ENCODE results near the gene KLC1.
"Not testable (repeated sequence)": the region's sequence is repeated elsewhere in the genome, so short reads cannot be mapped to it uniquely, and the experiment has no call there.

The KLC1 gene

GRCh38 chr14:103623883-103624482 is 5.0 kb upstream of the KLC1 start:
- DNase-seq (ENCODE audit: low read depth, low spot score) = no peak
- no peak overlapping the region for H3K4me3 ChIP-seq (ENCODE audit: low read length)

- DNase-seq (ENCODE audit: low read depth, low spot score) = no peak
These were observed 4.2 kb upstream of the KLC1 start for GRCh38 chr14:103624860-103625259.

GRCh38 chr14:103625356-103626095 is 3.5 kb upstream of the KLC1 start:
- peak; percentile 76 for DNase-seq (ENCODE audit: low read depth, low spot score)

More at GRCh38 chr14:103624860-103625259, 4.2 kb upstream of the KLC1 start:
- H3K4me3 ChIP-seq (ENCODE audit: low read length) = peak overlapping the region; percentile 28

GRCh38 chr14:103626146-103626850 is 2.7 kb upstream of the KLC1 start:
- peak; percentile 57 for DNase-seq (ENCODE audit: low read depth, low spot score)
- H3K4me3 ChIP-seq (ENCODE audit: low read length) = no peak overlapping the region

More at GRCh38 chr14:103625356-103626095, 3.5 kb upstream of the KLC1 start:
- peak overlapping the region; percentile 28 for H3K4me3 ChIP-seq (ENCODE audit: low read length)

GRCh38 chr14:103627073-103628025 is 1.7 kb upstream of the KLC1 start:
- DNase-seq (ENCODE audit: low read depth, low spot score) = no peak
- H3K4me3 ChIP-seq (ENCODE audit: low read length) = no peak overlapping the region

GRCh38 chr14:103628221-103628683 is 759 bp upstream of the KLC1 start:
- peak overlapping the region; percentile 72 for H3K4me3 ChIP-seq (ENCODE audit: low read length)
- DNase-seq (ENCODE audit: low read depth, low spot score) = no peak

- DNase-seq (ENCODE audit: low read depth, low spot score) = no peak
- peak overlapping the region; percentile 72 for H3K4me3 ChIP-seq (ENCODE audit: low read length)
These were observed 601 bp downstream of the KLC1 start for GRCh38 chr14:103629503-103630121.

- H3K4me3 ChIP-seq (ENCODE audit: low read length) = peak overlapping the region; percentile 72
- no peak for DNase-seq (ENCODE audit: low read depth, low spot score)
These were observed 1.5 kb downstream of the KLC1 start for GRCh38 chr14:103630364-103631108.

GRCh38 chr14:103633391-103633790 is 4.4 kb downstream of the KLC1 start:
- H3K4me3 ChIP-seq (ENCODE audit: low read length) = no peak overlapping the region
- no peak for DNase-seq (ENCODE audit: low read depth, low spot score)

- no peak for DNase-seq (ENCODE audit: low read depth, low spot score)
- no peak overlapping the region for H3K4me3 ChIP-seq (ENCODE audit: low read length)
These were observed 5.1 kb downstream of the KLC1 start for GRCh38 chr14:103634156-103634555.

GRCh38 chr14:103638594-103638993 is 9.6 kb downstream of the KLC1 start:
- DNase-seq (ENCODE audit: low read depth, low spot score) = no peak
- no peak overlapping the region for H3K4me3 ChIP-seq (ENCODE audit: low read length)

GRCh38 chr14:103641161-103641560 is 12.2 kb downstream of the KLC1 start:
- DNase-seq (ENCODE audit: low read depth, low spot score) = no peak
- H3K4me3 ChIP-seq (ENCODE audit: low read length) = no peak overlapping the region

- no peak overlapping the region for H3K4me3 ChIP-seq (ENCODE audit: low read length)
- DNase-seq (ENCODE audit: low read depth, low spot score) = no peak
These were observed 17.2 kb downstream of the KLC1 start for GRCh38 chr14:103646189-103646588.

- DNase-seq (ENCODE audit: low read depth, low spot score) = no peak
- no peak overlapping the region for H3K4me3 ChIP-seq (ENCODE audit: low read length)
These were observed 20.0 kb downstream of the KLC1 start for GRCh38 chr14:103649001-103649400.

GRCh38 chr14:103650213-103650612 is 21.2 kb downstream of the KLC1 start:
- no peak overlapping the region for H3K4me3 ChIP-seq (ENCODE audit: low read length)
- no peak for DNase-seq (ENCODE audit: low read depth, low spot score)

- DNase-seq (ENCODE audit: low read depth, low spot score) = no peak
- no peak overlapping the region for H3K4me3 ChIP-seq (ENCODE audit: low read length)
These were observed 22.6 kb downstream of the KLC1 start for GRCh38 chr14:103651585-103651984.

GRCh38 chr14:103652806-103653205 is 23.8 kb downstream of the KLC1 start:
- H3K4me3 ChIP-seq (ENCODE audit: low read length) = no peak overlapping the region
- no peak for DNase-seq (ENCODE audit: low read depth, low spot score)

- not testable (repeated sequence) for H3K4me3 ChIP-seq (ENCODE audit: low read length); DNase-seq (ENCODE audit: low read depth, low spot score)
These were observed 24.3 kb downstream of the KLC1 start for GRCh38 chr14:103653336-103653735.
